Ishikawa (cell line): ENCODE measurements around the gene GNAT2.

Source experiments
- CEBPB ChIP-seq: IDR thresholded peaks from 2 replicates; pipeline ENCODE4 v1.6.1; 2012
- CREB1 ChIP-seq: IDR thresholded peaks from 2 replicates; pipeline ENCODE4 v1.6.1; 2012; ENCODE audit warnings: low read depth
- EGR1 ChIP-seq: IDR thresholded peaks from 2 replicates; pipeline ENCODE4 v1.6.1; 2012
- EP300 ChIP-seq: IDR thresholded peaks from 2 replicates; pipeline ENCODE4 v1.6.1; 2012; ENCODE audit warnings: borderline replicate concordance
- FOXM1 ChIP-seq: IDR thresholded peaks from 2 replicates; pipeline ENCODE4 v1.6.1; 2012; ENCODE audit warnings: low read depth, borderline replicate concordance
- NFIC ChIP-seq: IDR thresholded peaks from 2 replicates; pipeline ENCODE4 v1.6.1; 2012
- RAD21 ChIP-seq: IDR thresholded peaks from 2 replicates; pipeline ENCODE4 v1.6.1; 2012; ENCODE audit warnings: low read depth
- REST ChIP-seq: IDR thresholded peaks from 2 replicates; pipeline ENCODE4 v1.6.1; 2012; ENCODE audit warnings: low read depth, mild to moderate bottlenecking
- TAF1 ChIP-seq: IDR thresholded peaks from 2 replicates; pipeline ENCODE4 v1.6.1; 2012; ENCODE audit warnings: low read depth, mild to moderate bottlenecking
- TCF12 ChIP-seq: IDR thresholded peaks from 2 replicates; pipeline ENCODE4 v1.6.1; 2012; ENCODE audit warnings: low read depth
- TEAD4 ChIP-seq: IDR thresholded peaks from 2 replicates; pipeline ENCODE4 v1.6.1; 2012
- USF1 ChIP-seq: IDR thresholded peaks from 2 replicates; pipeline ENCODE4 v1.6.1; 2012
- YY1 ChIP-seq: IDR thresholded peaks from 2 replicates; pipeline ENCODE4 v1.6.1; 2012; ENCODE audit warnings: low read depth
- ZBTB7A ChIP-seq: IDR thresholded peaks from 2 replicates; pipeline ENCODE4 v1.6.1; 2012; ENCODE audit warnings: low read depth
- TF ChIP-seq, protein P1 (sequence below): IDR thresholded peaks from 2 replicates; pipeline ENCODE4 v1.6.1; 2012

The GNAT2 gene

GRCh38 chr1:109639063-109639840, 19.8 kb upstream of the GNAT2 start:
- no peak for TF ChIP-seq TAF1

- TF ChIP-seq FOXM1 (no peak), CEBPB (no peak), REST (no peak), RAD21 (no peak), YY1 (no peak), TCF12 (no peak), TEAD4 (no peak)
Observed at GRCh38 chr1:109637446-109637845, 18.0 kb upstream of the GNAT2 start.

DNA sequence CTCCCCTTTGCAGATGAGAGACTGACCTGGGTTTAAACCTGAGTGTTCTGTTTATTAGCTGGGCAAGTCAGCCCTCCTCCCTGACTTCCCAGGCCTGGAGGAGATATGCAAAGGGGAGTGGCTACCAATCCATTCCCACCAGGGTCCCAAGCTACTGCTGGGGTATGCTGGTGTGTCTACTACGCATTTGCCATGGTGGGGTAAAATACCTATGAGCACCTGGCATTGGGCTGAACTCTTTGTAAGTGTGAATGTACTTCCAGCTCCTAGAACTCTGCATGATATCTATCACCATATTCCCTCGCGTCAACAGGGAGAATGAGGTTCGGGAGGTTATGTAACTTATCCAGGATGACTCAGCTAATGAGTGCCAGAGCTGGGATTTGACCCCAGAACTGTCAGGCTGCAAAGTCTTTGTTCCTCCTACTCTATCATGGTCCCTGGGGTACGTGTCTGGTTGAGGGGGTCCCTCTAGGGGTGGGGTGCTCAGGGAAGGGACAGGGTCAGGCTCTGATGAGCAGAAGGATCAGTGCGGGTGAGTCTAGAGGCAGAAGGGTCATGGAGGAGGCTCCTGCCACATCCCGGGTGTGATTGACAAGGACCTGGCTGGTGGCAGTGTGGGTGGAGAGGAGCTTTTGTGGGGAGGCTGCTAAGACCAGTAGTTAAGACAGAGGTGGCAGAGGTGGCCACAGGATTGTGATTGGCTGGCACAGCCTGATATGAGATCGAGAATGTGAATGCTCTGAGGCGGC, 17.0 kb upstream of the GNAT2 start:
- TF ChIP-seq, protein P1, sequence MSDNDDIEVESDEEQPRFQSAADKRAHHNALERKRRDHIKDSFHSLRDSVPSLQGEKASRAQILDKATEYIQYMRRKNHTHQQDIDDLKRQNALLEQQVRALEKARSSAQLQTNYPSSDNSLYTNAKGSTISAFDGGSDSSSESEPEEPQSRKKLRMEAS = no peak
- TF ChIP-seq TAF1 = no peak
- TF ChIP-seq TEAD4 = no peak
- no peak for TF ChIP-seq CREB1
- TF ChIP-seq TCF12 = no peak
- TF ChIP-seq ZBTB7A = no peak
- TF ChIP-seq REST = no peak
- no peak for TF ChIP-seq NFIC
- no peak for TF ChIP-seq USF1
- no peak for TF ChIP-seq RAD21
- TF ChIP-seq EGR1 = no peak
- no peak for TF ChIP-seq EP300
- TF ChIP-seq CEBPB = no peak
- no peak for TF ChIP-seq YY1
- no peak for TF ChIP-seq FOXM1

- TF ChIP-seq NFIC (no peak), TAF1 (no peak), TCF12 (no peak), ZBTB7A (no peak)
Observed at GRCh38 chr1:109635862-109636200, 16.4 kb upstream of the GNAT2 start.

DNA sequence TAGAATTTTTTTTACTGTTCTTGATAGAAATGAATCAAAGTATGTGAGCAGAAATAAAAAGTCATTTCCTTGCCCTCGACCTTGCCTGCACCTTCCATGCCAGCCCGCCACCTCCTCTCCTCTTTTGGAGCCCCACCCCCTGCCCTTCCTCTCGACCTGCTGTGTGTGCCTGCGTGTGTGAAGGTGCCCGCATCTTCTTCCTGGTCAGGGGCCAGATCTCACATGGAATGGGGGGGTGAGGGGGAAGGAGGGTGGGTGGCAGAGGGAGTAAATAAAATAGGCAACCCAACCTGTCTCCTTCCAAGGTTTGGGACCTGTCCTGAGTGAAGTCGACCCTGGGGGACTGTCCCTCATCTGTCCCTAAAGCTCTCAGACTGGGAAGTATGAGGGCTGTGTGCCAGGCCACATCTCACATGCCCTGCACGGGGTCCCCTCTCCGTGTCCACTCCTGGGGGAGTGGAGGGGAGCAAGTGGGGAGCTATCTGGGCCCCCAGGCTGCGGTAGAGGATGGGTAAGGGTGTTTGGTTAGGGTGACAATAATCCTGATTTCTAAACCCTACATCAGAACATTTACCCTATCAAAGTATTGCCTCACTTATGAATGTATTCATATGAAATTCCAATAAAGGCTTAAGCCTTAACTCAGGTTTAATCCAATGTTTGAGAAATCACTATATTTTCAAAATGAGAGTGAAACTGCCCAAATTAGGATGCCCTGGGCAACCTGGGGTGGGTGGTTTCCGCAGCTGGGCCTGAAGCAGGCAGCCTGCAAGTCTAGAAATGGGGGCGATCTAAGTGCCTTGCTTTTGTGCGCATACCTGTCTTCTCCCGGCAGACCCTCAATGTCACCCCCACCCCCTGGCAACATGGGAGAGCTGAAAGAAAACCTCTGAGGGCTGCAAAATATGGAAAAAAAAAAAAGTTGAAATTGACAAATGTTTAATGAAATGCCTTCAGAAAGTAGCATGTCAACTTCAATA, 15.6 kb upstream of the GNAT2 start:
- TF ChIP-seq REST (no peak), CEBPB (no peak), CREB1 (no peak), EGR1 (no peak), FOXM1 (no peak), ZBTB7A (no peak), EP300 (no peak), TAF1 (no peak), TEAD4 (no peak), TCF12 (no peak)
